ENCODE measurements around the gene RPTN. TPM values are rescaled to one million over a fixed set of nuclear protein-coding genes. Genes with fewer than 3 reads are reported as not detected.

The RPTN gene, protein sequence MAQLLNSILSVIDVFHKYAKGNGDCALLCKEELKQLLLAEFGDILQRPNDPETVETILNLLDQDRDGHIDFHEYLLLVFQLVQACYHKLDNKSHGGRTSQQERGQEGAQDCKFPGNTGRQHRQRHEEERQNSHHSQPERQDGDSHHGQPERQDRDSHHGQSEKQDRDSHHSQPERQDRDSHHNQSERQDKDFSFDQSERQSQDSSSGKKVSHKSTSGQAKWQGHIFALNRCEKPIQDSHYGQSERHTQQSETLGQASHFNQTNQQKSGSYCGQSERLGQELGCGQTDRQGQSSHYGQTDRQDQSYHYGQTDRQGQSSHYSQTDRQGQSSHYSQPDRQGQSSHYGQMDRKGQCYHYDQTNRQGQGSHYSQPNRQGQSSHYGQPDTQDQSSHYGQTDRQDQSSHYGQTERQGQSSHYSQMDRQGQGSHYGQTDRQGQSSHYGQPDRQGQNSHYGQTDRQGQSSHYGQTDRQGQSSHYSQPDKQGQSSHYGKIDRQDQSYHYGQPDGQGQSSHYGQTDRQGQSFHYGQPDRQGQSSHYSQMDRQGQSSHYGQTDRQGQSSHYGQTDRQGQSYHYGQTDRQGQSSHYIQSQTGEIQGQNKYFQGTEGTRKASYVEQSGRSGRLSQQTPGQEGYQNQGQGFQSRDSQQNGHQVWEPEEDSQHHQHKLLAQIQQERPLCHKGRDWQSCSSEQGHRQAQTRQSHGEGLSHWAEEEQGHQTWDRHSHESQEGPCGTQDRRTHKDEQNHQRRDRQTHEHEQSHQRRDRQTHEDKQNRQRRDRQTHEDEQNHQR
- not detected for total RNA-seq
- long read RNA-seq = 0 reads

- H3K9me3 ChIP-seq = no peaks in the 10 kb centered on the region
- DNase-seq (no peak), ATAC-seq (no peak)
- no peaks in the 10 kb centered on the region for H3K27me3 ChIP-seq
- TF ChIP-seq CTCF (IDR thresholded peaks at IDR 0.05) (no peak), POLR2A (IDR thresholded peaks at IDR 0.05) (no peak)
- H3K36me3 ChIP-seq = no peaks in the 10 kb centered on the region
- 67% methylated on average over 1 of the region's 1 CpG for WGBS (ENCODE audit: insufficient coverage, low coverage, low lambda C conversion rate, missing lambda C conversion rate)
- H3K4me1 ChIP-seq = no peaks in the 10 kb centered on the region
- no peak within 1 kb of the TSS for H3K4me3 ChIP-seq
- intact Hi-C loops (cut with DNase I) = no loop called here
- H3K27ac ChIP-seq = no peak within 1 kb of the TSS
Observed at GRCh38 chr1:152159144-152159543, at the start of gene RPTN. TSS of gene RPTN (minus strand) at chr1:152159228. CDS start at chr1:152157889, 1,339 bp downstream.

GRCh38 chr1:152198982-152199381 lies 40.0 kb upstream of the RPTN start:
- DNase-seq (no peak), ATAC-seq (no peak)
- intact Hi-C loops (cut with DNase I) = no loop called here
- no peak overlapping the region for H3K27ac ChIP-seq
- TF ChIP-seq CTCF (IDR thresholded peaks at IDR 0.05) = no peak
- no peaks in the 10 kb centered on the region for H3K4me1 ChIP-seq
- H3K36me3 ChIP-seq = no peaks in the 10 kb centered on the region
- no peaks in the 10 kb centered on the region for H3K27me3 ChIP-seq
- H3K9me3 ChIP-seq = no peaks in the 10 kb centered on the region
- H3K4me3 ChIP-seq = no peak overlapping the region

DNA sequence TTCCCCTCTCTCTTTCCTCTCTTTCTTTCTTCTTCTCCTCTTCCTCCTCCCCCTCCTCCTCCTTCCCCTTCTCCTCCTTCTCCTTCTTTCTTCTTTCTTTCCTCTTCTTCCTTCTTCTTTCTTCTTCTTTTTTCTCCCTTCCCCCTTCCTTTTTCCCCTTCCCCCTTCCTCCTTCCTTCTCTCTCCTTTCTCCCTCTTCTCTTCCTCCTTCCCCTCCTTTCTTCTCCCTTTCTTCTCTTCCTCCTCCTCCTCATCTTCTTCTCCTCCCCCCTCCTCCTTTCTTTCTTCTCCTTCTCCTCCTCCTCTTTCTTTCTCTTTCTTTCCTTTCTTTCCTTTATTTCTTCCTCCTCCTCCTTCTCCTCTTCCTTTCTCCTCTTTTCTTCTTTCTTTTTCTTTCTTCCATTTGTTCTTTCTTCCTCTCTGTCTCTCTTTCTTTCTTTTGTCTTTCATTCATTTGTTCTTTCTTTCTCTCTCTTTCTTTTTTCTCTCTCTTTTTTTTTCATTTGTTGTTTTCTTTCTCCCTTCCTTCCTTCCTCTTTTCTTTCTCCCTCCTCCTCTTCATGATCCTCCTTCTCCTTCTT lies 38.4 kb upstream of the RPTN start:
- DNase-seq (no peak), ATAC-seq (no peak)
- Histone ChIP-seq H3K36me3 (no peaks in the 10 kb centered on the region), H3K27me3 (no peaks in the 10 kb centered on the region), H3K9me3 (no peaks in the 10 kb centered on the region), H3K4me3 (no peak overlapping the region), H3K27ac (no peak overlapping the region), H3K4me1 (no peaks in the 10 kb centered on the region)
- TF ChIP-seq CTCF (IDR thresholded peaks at IDR 0.05) (no peak), POLR2A (IDR thresholded peaks at IDR 0.05) (no peak)
- intact Hi-C loops (cut with DNase I) = no loop called here

DNA sequence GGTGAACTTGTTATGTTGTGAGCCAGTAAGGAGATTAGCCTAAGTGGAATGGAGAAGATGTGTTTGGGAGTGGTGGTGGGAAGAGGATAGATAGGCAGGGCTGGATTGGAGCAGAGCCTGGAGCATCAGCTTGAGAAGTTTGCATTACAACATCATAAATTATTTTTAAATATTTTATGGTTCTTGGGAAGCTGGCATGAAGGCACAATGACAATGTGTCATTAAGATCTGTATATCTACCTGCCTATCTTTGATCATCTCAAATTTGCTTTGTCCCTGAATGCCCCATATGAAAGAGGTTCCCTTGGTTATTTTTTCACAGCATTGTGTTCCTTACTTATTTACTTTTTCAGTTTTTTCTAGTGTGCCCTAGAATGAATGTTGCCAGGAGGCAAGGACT lies 32.7 kb upstream of the RPTN start:
- Histone ChIP-seq H3K9me3 (no peaks in the 10 kb centered on the region), H3K36me3 (no peaks in the 10 kb centered on the region), H3K27me3 (no peaks in the 10 kb centered on the region), H3K4me3 (no peak overlapping the region), H3K27ac (no peak overlapping the region), H3K4me1 (peaks cover 0 to 18% (median 2%) of the 10 kb centered on the region in 4 donors)
- TF ChIP-seq CTCF (IDR thresholded peaks at IDR 0.05) = no peak
- no peak for TF ChIP-seq POLR2A (IDR thresholded peaks at IDR 0.05)
- intact Hi-C loops (cut with DNase I) = no loop called here
- no peak for DNase-seq
- no peak for ATAC-seq

Data from right lobe of liver (tissue), 6 donors.